ENCODE data around the gene JADE1. TPM values are rescaled to one million over a fixed set of nuclear protein-coding genes. Genes with fewer than 3 reads are reported as not detected.

JADE1 gene
- total and polyA plus RNA-seq, 2 experiments from 2014 or later: 84.2 to 158 TPM

- Histone ChIP-seq H3K4me2 (no peak overlapping the region), H3K4me1 (ENCODE audit: insufficient read depth) (peaks cover 43% of the 10 kb centered on the region), H3K79me2 (replicated peaks; ENCODE audit: insufficient read depth) (no peaks in the 10 kb centered on the region), H2AFZ (no peak overlapping the region), H4K20me1 (replicated peaks; ENCODE audit: insufficient read depth) (no peaks in the 10 kb centered on the region), H3K9me2 (ENCODE audit: insufficient read depth) (peaks cover 3% of the 10 kb centered on the region; the same call in 1 of the 2 replicates), H3K27me3 (ENCODE audit: insufficient read depth) (no peaks in the 10 kb centered on the region), H3K4me3 (no peak overlapping the region), H3K36me3 (ENCODE audit: insufficient read depth) (no peaks in the 10 kb centered on the region), H3F3A (replicated peaks; ENCODE audit: low read depth) (0 out of 2 replicates have a peak, but pooled peaks cover 3% of the 10 kb centered on the region), H3K27ac (ENCODE audit: low read depth) (no peak overlapping the region)
- ATAC-seq (no peak), DNase-seq (ENCODE audit: low spot score) (no peak)
- Mint-ChIP-seq H3K27ac (no peak overlapping the region), H3K4me3 (no peak overlapping the region), H3K27me3 (ENCODE audit: insufficient read depth, low read depth, poor library complexity) (no peaks in the 10 kb centered on the region), H3K9me3 (no peaks in the 10 kb centered on the region), H3K36me3 (ENCODE audit: low read depth) (peaks cover 3% of the 10 kb centered on the region; the same call in 2 of the 3 replicates), H3K4me1 (peaks cover 11% of the 10 kb centered on the region; the same call in 2 of the 3 replicates)
- no peak for TF ChIP-seq ZNF114 (CRISPR knock-in tag; IDR thresholded peaks at IDR 0.05)
- TF ChIP-seq, protein P1, sequence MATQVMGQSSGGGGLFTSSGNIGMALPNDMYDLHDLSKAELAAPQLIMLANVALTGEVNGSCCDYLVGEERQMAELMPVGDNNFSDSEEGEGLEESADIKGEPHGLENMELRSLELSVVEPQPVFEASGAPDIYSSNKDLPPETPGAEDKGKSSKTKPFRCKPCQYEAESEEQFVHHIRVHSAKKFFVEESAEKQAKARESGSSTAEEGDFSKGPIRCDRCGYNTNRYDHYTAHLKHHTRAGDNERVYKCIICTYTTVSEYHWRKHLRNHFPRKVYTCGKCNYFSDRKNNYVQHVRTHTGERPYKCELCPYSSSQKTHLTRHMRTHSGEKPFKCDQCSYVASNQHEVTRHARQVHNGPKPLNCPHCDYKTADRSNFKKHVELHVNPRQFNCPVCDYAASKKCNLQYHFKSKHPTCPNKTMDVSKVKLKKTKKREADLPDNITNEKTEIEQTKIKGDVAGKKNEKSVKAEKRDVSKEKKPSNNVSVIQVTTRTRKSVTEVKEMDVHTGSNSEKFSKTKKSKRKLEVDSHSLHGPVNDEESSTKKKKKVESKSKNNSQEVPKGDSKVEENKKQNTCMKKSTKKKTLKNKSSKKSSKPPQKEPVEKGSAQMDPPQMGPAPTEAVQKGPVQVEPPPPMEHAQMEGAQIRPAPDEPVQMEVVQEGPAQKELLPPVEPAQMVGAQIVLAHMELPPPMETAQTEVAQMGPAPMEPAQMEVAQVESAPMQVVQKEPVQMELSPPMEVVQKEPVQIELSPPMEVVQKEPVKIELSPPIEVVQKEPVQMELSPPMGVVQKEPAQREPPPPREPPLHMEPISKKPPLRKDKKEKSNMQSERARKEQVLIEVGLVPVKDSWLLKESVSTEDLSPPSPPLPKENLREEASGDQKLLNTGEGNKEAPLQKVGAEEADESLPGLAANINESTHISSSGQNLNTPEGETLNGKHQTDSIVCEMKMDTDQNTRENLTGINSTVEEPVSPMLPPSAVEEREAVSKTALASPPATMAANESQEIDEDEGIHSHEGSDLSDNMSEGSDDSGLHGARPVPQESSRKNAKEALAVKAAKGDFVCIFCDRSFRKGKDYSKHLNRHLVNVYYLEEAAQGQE (IDR thresholded peaks at IDR 0.05; ENCODE audit: unreplicated experiment): no peak
- no peak for TF ChIP-seq STAT1 (IDR thresholded peaks at IDR 0.05; ENCODE audit: unreplicated experiment)
- no peak for TF ChIP-seq EZH2phosphoT487 (IDR thresholded peaks at IDR 0.05; ENCODE audit: unreplicated experiment)
- no peak for TF ChIP-seq ZNF331 (CRISPR knock-in tag; IDR thresholded peaks at IDR 0.05; ENCODE audit: low read depth)
- no peak for TF ChIP-seq CREB1 (CRISPR knock-in tag; IDR thresholded peaks at IDR 0.05; ENCODE audit: low read depth)
- TF ChIP-seq POLR2AphosphoS5 (IDR thresholded peaks at IDR 0.05; ENCODE audit: low read depth): no peak
- no peak for TF ChIP-seq JUNB (IDR thresholded peaks at IDR 0.05; ENCODE audit: unreplicated experiment)
- no peak for TF ChIP-seq ETS1 (IDR thresholded peaks at IDR 0.05)
- TF ChIP-seq NANOG (IDR thresholded peaks at IDR 0.05; ENCODE audit: borderline replicate concordance): no peak
- TF ChIP-seq CTCF (conservative IDR thresholded peaks at IDR 0.05; ENCODE audit: low read depth in 2 of 2): no peak
These were observed 12.6 kb upstream of the JADE1 start for GRCh38 chr4:128796934-128797333.

Measured in GM23338 (cell line).